ENCODE results near the gene WDFY2. TPM values are rescaled to one million over a fixed set of nuclear protein-coding genes. Genes with fewer than 3 reads are reported as not detected.

Gene WDFY2
- total and polyA plus RNA-seq, 10 of the 15 experiments (the other 5 are each of a cell fraction or from before 2014, with no cell fraction given): 2.1 to 13.0 (median 8.1) TPM

- TF ChIP-seq GATAD2B (conservative IDR thresholded peaks at IDR 0.05; ENCODE audit: low read depth) (no peak), WRNIP1 (IDR thresholded peaks at IDR 0.05; ENCODE audit: borderline replicate concordance, low read depth, low read length) (no peak), ZNF384 (IDR thresholded peaks at IDR 0.05; ENCODE audit: borderline replicate concordance, low read depth, low read length) (no peak), HDGF (IDR thresholded peaks at IDR 0.05) (no peak), MTA2 (IDR thresholded peaks at IDR 0.05; ENCODE audit: low read depth) (no peak), MTA3 (IDR thresholded peaks at IDR 0.05; ENCODE audit: borderline replicate concordance, low read length) (no peak), NFIC (IDR thresholded peaks at IDR 0.05; ENCODE audit: low read depth, low read length) (no peak), CBX3 (IDR thresholded peaks at IDR 0.05; ENCODE audit: borderline replicate concordance, low read depth) (no peak), MYB (IDR thresholded peaks at IDR 0.05; ENCODE audit: borderline replicate concordance, low read depth, low read length) (no peak)
These were observed 199.8 kb downstream of the WDFY2 start (continued) for GRCh38 chr13:51784097-51784496.

DNA sequence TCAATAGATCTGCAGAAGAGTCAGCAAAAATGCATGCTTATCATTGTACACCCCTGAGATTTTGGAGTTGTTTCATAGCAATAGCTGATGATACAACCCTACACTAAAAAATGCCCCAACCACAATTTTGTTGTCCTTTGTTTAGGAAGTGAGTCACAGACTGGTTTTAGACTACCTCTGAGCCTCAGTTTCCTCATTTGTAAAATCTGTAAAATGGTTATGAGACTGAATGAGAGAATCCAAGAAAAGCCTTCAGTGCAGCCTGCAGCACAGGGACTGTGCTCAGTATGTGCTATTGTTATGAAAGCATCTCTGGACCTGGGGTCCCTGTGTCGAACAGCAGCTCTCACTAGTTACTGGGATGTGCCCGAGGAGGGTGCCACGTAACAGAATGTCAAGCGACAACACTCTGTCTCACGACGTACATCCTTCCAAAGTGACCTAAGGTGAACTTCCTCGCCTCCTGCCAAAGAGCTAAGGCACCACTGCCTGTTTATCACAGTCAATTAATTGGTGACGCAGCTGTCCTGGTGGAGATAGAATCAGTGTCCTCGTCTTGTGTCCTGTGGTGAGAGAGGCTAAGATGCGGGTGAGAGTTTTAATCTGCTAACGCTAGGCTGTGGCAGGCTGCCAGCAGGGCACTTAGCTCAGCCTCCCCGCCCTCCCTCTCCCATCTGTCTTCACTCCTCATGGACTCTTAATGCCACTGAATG lies 201.6 kb downstream of the WDFY2 start:
- Histone ChIP-seq H3K36me3 (ENCODE audit: control insufficient read depth in 2 of 2, insufficient read depth in 2 of 2, low read length in 1 of 2) (no peaks in the 10 kb centered on the region), H3K4me2 (ENCODE audit: control insufficient read depth, insufficient read depth) (no peak overlapping the region), H2AFZ (ENCODE audit: control insufficient read depth, low read depth, low read length) (no peak overlapping the region), H3K79me2 (ENCODE audit: control insufficient read depth, insufficient read depth, low read length) (no peaks in the 10 kb centered on the region), H3K27me3 (replicated peaks in 1 of 2; ENCODE audit: control insufficient read depth in 2 of 2, insufficient read depth in 2 of 2, low read length in 1 of 2) (no peaks in the 10 kb centered on the region), H3K27ac (ENCODE audit: control insufficient read depth, insufficient read depth) (no peak overlapping the region), H4K20me1 (ENCODE audit: control insufficient read depth, insufficient read depth) (no peaks in the 10 kb centered on the region), H3K4me3 (no peak overlapping the region), H3K9ac (ENCODE audit: control insufficient read depth, insufficient read depth, low read length) (no peak overlapping the region), H3K4me1 (ENCODE audit: control insufficient read depth, insufficient read depth, low read length) (peaks cover 5% of the 10 kb centered on the region; the same call in 1 of the 2 replicates), H3K9me3 (replicated peaks; ENCODE audit: control insufficient read depth, insufficient read depth, low read length) (no peaks in the 10 kb centered on the region)
- no TSS peak for BruUV-seq (replicated peaks)
- ATAC-seq: no peak
- intact Hi-C loops (cut with micrococcal nuclease; ENCODE audit: unreplicated experiment): no loop called here
- CTCF ChIA-PET: interaction anchor here (1.2 to 2.0 kb wide), 3 partner anchors 12 to 500 kb away, joined by 3 to 11 read pairs (median 5); no protein-coding TSS in a partner anchor
- RAD21 ChIA-PET (ENCODE audit: unreplicated experiment): no interaction called here
- SMC1A ChIA-PET (ENCODE audit: uncharacterized antibody, unreplicated experiment): interaction anchor here (1.4 kb wide), 1 partner anchor 332 kb away, joined by 4 read pairs; no protein-coding TSS in a partner anchor
- WGBS (ENCODE audit: insufficient coverage, insufficient replicate concordance, low lambda C conversion rate, missing lambda C conversion rate): 87% methylated on average over 12 of the region's 12 CpGs
- FAIRE-seq: no peak
- TF ChIP-seq HDGF (IDR thresholded peaks at IDR 0.05) (no peak), SIX5 (IDR thresholded peaks at IDR 0.05; ENCODE audit: low read depth, low read length, severe bottlenecking) (no peak), ATF7 (IDR thresholded peaks at IDR 0.05; ENCODE audit: low read depth) (no peak), STAT3 (IDR thresholded peaks at IDR 0.05; ENCODE audit: low read depth, low read length) (no peak), EZH2 (IDR thresholded peaks at IDR 0.05; ENCODE audit: borderline replicate concordance, control insufficient read depth, low read depth, low read length) (no peak), SMC3 (IDR thresholded peaks at IDR 0.05; ENCODE audit: borderline replicate concordance, low read length) (no peak)
- DNase-seq (ENCODE audit: low read depth, low spot score): no peak
- in situ Hi-C loops (cut with MboI): no loop called here
- POLR2A ChIA-PET: interaction anchor here (0.6 to 1.3 kb wide), 2 partner anchors 9 to 344 kb away, joined by 3 read pairs; no protein-coding TSS in a partner anchor

Data from GM12878 (cell line).